Suprapubic skin (tissue), 4 donors: ENCODE data around the gene GPD1. TPM values are rescaled to one million over a fixed set of nuclear protein-coding genes. Genes with fewer than 3 reads are reported as not detected.

Experiments used
- DNase-seq, 2 donors: peaks; one replicate each; pipeline ENCODE4 v3.0.0-alpha.2; 2019; ENCODE audit warnings: low spot score in 2 of 2
- H3K27ac ChIP-seq: fragments of 200-600 bp; sonication (generic); one replicate; pipeline ENCODE4 v1.5.1; 2019
- H3K27me3 ChIP-seq: fragments of 200-600 bp; sonication (generic); one replicate; pipeline ENCODE4 v1.5.1; 2019
- H3K36me3 ChIP-seq: fragments of 200-600 bp; sonication (generic); one replicate; pipeline ENCODE4 v1.5.1; 2019
- H3K4me1 ChIP-seq: fragments of 200-600 bp; sonication (generic); one replicate; pipeline ENCODE4 v1.5.1; 2019
- H3K4me3 ChIP-seq: fragments of 200-600 bp; sonication (generic); one replicate; pipeline ENCODE4 v1.5.1; 2019; ENCODE audit warnings: mild to moderate bottlenecking
- H3K9me3 ChIP-seq: fragments of 200-600 bp; sonication (generic); one replicate; pipeline ENCODE4 v1.5.1; 2019
- CTCF ChIP-seq, 2 donors: fragments of 200-600 bp in 1 of 2; fragments of 450-650 bp in 1 of 2; sonication (generic) in 1 of 2; IDR thresholded peaks; one replicate each; pipeline ENCODE4 v1.5.1; 2016 to 2019; ENCODE audit warnings: antibody characterized with exemption in 2 of 2, mild to moderate bottlenecking in 1 of 2, moderate library complexity in 1 of 2
- EP300 ChIP-seq: sonication (generic); formaldehyde crosslinking; IDR thresholded peaks from one replicate; pipeline ENCODE4 v1.6.1; 2017; ENCODE audit warnings: antibody characterized with exemption
- POLR2A ChIP-seq, 2 donors: fragments of 450-650 bp; IDR thresholded peaks; one replicate each; pipeline ENCODE4 v1.6.1; 2017; ENCODE audit warnings: antibody characterized with exemption in 2 of 2, mild to moderate bottlenecking in 2 of 2, moderate library complexity in 2 of 2
- POLR2AphosphoS5 ChIP-seq, 3 donors: sonication (generic); formaldehyde crosslinking; IDR thresholded peaks; one replicate each; pipeline ENCODE4 v1.6.1; 2017; ENCODE audit warnings: antibody characterized with exemption in 3 of 3
- WGBS: methylation state at CpG from one replicate; pipeline ENCODE4 v1.1.5; 2018; 5-methylcytosine and 5-hydroxymethylcytosine counted together
- total RNA-seq, 4 donors: library from RNA; depleted of rRNA; stranded (reverse); fragments of >200 nt; gene quantifications; one replicate each; pipeline ENCODE4 v1.1.0, GENCODE V29; 2016

The GPD1 gene
- total RNA-seq, 4 donors from 2014 or later: 49.5 to 74.5 (median 61.8) TPM

- TF ChIP-seq POLR2AphosphoS5 (IDR thresholded peaks at IDR 0.05): no peak
- no peak for TF ChIP-seq POLR2A (IDR thresholded peaks at IDR 0.05)
- no peak for TF ChIP-seq CTCF (IDR thresholded peaks at IDR 0.05)
- no peak for TF ChIP-seq EP300
- peaks cover 6% of the 10 kb centered on the region for H3K36me3 ChIP-seq
- peak overlapping the region; percentile 77 for H3K4me3 ChIP-seq
- no peaks in the 10 kb centered on the region for H3K9me3 ChIP-seq
- DNase-seq: no peak
- H3K27ac ChIP-seq: peak overlapping the region; percentile 96
- WGBS: 26% methylated on average over 25 of the region's 26 CpGs
- H3K27me3 ChIP-seq: no peaks in the 10 kb centered on the region
- H3K4me1 ChIP-seq: peaks cover 53% of the 10 kb centered on the region
Observed at GRCh38 chr12:50112456-50113218, 8.8 kb downstream of the GPD1 start.

- DNase-seq: no peak
- no peaks in the 10 kb centered on the region for H3K9me3 ChIP-seq
- 84% methylated on average over 6 of the region's 6 CpGs for WGBS
- TF ChIP-seq POLR2A (IDR thresholded peaks at IDR 0.05): no peak
- H3K36me3 ChIP-seq: peaks cover 44% of the 10 kb centered on the region
- no peak overlapping the region for H3K27ac ChIP-seq
- H3K4me3 ChIP-seq: no peak overlapping the region
- H3K27me3 ChIP-seq: no peaks in the 10 kb centered on the region
- H3K4me1 ChIP-seq: peaks cover 30% of the 10 kb centered on the region
Observed at GRCh38 chr12:50117057-50117622, 13.3 kb downstream of the GPD1 start.

GRCh38 chr12:50119387-50119786 lies 15.6 kb downstream of the GPD1 start:
- DNase-seq: no peak
- no peak overlapping the region for H3K27ac ChIP-seq
- H3K4me1 ChIP-seq: peaks cover 12% of the 10 kb centered on the region
- H3K27me3 ChIP-seq: no peaks in the 10 kb centered on the region
- whole genome bisulfite sequencing: 96% methylated on average over 2 of the region's 2 CpGs
- no peaks in the 10 kb centered on the region for H3K9me3 ChIP-seq
- H3K4me3 ChIP-seq: no peak overlapping the region
- TF ChIP-seq POLR2AphosphoS5 (IDR thresholded peaks at IDR 0.05) (no peak), CTCF (IDR thresholded peaks at IDR 0.05) (no peak), POLR2A (IDR thresholded peaks at IDR 0.05) (no peak), EP300 (no peak)
- peaks cover 61% of the 10 kb centered on the region for H3K36me3 ChIP-seq

- no peak overlapping the region for H3K4me3 ChIP-seq
- 90% methylated on average over 3 of the region's 3 CpGs for WGBS
- H3K9me3 ChIP-seq: no peaks in the 10 kb centered on the region
- H3K36me3 ChIP-seq: peaks cover 69% of the 10 kb centered on the region
- H3K27me3 ChIP-seq: no peaks in the 10 kb centered on the region
- TF ChIP-seq POLR2A (IDR thresholded peaks at IDR 0.05) (no peak), EP300 (no peak), CTCF (IDR thresholded peaks at IDR 0.05) (no peak), POLR2AphosphoS5 (IDR thresholded peaks at IDR 0.05) (no peak)
- H3K27ac ChIP-seq: no peak overlapping the region
- peaks cover 10% of the 10 kb centered on the region for H3K4me1 ChIP-seq
- DNase-seq: no peak
Observed at GRCh38 chr12:50120521-50120920, 16.7 kb downstream of the GPD1 start.

- Histone ChIP-seq H3K27me3 (no peaks in the 10 kb centered on the region), H3K4me3 (no peak overlapping the region), H3K9me3 (no peaks in the 10 kb centered on the region), H3K36me3 (peaks cover 72% of the 10 kb centered on the region), H3K4me1 (peaks cover 7% of the 10 kb centered on the region), H3K27ac (no peak overlapping the region)
- no peak for DNase-seq
- WGBS: 97% methylated on average over 3 of the region's 3 CpGs
- TF ChIP-seq CTCF (IDR thresholded peaks at IDR 0.05) (no peak), POLR2A (IDR thresholded peaks at IDR 0.05) (no peak), POLR2AphosphoS5 (IDR thresholded peaks at IDR 0.05) (no peak)
Observed at GRCh38 chr12:50120953-50121352, 17.1 kb downstream of the GPD1 start.
